AG20443 (cell line): Measurements from ENCODE around the gene PCDHGA11.
A peak's percentile ranks its signal among the peaks of the same experiment; 100 is the strongest.
"Not testable (repeated sequence)": the region's sequence is repeated elsewhere in the genome, so short reads cannot be mapped to it uniquely, and the experiment has no call there.

Experiments used
- DNase-seq: peaks from one replicate; pipeline ENCODE4 v3.0.0; 2012; ENCODE audit warnings: low spot score, mixed read lengths

Gene PCDHGA11

DNA sequence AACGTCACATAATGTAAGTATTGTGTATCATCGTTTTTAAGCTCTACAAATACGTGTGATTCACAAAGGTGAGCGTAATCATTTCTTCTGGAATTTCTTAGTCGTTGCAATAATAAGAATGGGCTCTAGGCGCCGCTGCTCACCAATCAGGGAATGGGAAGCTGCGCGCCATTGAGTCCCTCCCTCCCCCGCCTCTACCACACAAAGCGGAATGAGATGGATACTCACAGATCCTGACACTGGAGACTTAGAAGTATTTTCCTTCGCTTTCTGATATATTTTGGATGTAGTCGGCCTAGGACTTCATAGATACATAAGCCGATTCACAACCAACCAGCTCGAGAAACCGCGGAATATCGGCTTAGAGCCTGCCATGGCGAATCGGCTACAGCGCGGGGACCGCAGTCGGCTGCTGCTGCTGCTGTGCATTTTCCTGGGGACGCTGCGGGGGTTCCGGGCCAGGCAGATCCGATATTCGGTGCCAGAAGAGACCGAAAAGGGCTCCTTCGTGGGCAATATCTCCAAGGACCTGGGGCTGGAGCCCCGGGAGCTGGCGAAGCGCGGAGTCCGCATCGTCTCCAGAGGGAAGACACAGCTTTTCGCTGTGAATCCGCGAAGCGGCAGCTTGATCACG, at the start of gene PCDHGA11:
PCDHGA11 (plus strand) TSS at position 197 of the 634 bp plus-strand sequence; CDS start at position 374, 177 bp downstream.
- peak; percentile 57 for DNase-seq

DNA sequence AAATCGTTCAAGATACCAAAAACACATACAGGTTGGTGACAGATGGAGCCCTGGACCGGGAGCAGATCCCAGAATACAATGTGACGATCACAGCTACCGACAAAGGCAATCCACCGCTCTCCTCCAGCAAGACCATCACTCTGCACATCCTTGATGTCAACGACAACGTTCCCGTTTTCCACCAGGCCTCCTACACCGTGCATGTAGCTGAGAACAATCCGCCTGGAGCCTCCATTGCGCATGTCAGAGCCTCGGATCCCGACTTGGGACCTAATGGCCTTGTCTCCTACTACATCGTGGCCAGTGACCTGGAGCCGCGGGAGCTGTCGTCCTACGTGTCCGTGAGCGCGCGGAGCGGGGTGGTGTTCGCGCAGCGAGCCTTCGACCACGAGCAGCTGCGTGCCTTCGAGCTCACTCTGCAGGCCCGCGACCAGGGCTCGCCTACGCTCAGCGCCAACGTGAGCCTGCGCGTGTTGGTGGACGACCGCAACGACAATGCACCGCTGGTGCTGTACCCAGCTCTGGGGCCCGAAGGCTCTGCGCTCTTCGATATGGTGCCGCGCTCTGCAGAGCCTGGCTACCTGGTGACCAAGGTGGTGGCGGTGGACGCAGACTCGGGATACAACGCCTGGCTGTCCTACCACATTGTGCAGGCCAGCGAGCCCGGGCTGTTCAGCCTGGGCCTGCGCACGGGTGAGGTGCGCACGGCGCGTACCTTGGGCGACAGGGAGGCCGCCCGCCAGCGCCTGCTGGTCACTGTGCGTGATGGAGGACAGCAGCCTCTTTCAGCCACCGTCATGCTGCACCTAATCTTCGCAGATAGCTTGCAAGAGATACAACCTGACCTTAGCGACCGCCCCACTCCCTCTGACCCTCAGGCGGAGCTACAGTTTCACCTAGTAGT, 49.0 kb upstream of the PCDHGA11 start:
- no peak for DNase-seq

DNA sequence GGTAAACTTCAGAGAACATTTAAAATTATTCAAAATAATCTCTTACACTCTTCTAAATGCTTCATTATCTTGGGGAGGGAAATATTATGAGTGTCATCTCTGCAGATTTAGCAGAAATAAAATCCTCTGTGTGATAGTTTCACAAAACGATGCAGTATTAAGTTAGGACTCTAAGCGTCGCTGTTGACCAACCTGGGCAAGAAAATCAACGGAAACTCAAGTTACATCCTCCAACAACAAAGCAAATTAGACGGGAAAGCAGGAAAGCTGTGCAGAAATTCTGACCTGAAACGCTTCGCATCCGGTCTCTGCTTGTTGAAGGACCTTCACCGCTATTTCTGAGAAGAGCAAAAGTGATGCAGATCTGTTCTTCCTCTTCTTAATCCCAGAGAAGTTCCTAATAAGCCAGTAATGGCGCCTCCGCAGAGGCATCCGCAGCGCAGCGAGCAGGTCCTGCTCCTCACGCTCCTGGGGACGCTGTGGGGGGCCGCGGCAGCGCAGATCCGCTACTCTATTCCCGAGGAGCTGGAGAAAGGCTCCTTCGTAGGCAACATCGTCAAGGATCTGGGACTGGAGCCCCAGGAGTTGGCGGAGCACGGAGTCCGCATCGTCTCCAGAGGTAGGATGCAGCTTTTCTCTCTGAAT, 47.1 kb upstream of the PCDHGA11 start, which contains the start of gene PCDHGA6:
PCDHGA6 (plus strand) TSS at position 219 of the 645 bp plus-strand sequence; CDS start at position 412, 193 bp downstream.
- peak; percentile 29 for DNase-seq

DNA sequence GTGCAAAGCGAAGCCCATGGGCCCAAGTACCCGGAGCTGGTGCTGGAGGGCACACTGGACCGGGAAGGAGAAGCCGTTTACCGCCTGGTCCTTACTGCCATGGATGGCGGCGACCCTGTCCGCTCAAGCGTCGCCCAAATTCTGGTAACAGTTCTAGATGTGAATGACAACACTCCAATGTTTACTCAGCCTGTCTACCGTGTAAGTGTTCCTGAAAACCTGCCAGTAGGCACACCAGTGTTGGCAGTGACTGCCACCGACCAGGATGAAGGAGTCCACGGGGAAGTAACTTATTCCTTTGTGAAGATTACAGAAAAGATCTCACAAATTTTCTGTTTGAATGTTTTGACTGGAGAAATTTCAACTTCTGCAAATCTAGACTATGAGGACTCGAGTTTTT, 46.2 kb upstream of the PCDHGA11 start:
- no peak for DNase-seq

DNA sequence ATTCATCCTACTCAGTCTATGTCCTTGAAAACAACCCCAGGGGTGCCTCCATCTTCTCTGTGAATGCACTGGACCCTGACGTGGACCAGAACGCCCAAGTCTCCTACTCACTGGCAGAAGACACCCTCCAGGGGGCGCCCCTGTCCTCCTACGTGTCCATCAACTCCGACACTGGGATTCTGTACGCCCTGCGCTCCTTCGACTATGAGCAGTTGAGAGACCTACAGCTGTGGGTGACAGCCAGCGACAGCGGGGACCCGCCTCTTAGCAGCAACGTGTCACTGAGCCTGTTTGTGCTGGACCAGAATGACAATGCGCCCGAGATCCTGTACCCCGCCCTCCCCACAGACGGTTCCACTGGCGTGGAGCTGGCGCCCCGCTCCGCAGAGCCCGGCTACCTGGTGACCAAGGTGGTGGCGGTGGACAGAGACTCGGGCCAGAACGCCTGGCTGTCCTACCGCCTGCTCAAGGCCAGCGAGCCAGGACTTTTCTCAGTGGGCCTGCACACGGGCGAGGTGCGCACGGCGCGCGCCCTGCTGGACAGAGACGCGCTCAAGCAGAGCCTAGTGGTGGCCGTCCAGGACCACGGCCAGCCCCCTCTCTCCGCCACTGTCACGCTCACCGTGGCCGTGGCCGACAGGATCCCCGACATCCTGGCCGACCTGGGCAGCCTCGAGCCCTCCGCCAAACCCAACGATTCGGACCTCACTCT, 45.3 kb upstream of the PCDHGA11 start:
- DNase-seq, result not testable (repeated sequence)

DNA sequence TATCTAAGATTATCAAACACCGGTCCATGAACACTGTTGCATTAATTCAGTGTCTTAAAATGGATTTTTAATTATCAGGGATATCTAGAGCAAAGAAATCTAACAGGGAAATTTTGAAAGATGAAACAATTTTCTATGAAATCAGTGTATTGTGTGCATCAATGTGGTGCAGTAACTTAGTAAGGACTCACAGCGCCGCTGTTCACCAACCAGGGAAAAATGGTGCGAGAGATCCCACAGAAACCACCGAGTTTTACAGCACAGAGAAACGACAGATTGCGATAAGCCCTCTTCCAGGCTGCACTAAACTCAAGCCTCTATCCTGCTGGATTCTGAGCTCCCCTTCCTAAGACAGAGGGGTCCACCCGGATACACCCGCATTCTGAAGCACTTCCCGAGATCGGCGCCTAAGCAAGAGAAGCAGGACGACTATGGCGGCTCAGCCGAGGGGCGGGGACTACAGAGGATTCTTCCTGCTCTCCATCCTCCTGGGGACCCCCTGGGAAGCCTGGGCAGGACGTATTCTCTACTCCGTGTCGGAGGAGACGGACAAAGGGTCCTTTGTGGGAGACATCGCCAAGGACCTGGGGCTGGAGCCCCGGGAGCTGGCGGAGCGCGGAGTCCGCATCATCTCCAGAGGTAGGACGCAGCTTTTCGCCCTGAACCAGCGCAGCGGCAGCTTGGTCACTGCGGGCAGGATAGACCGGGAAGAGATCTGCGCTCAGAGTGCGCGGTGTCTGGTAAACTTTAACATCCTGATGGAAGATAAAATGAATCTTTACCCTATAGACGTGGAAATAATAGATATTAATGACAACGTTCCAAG, 38.2 kb upstream of the PCDHGA11 start, which contains the start of gene PCDHGA7:
PCDHGA7 (plus strand) TSS at position 274 of the 826 bp plus-strand sequence; CDS start at position 432, 158 bp downstream.
- peak; percentile 46 for DNase-seq

DNA sequence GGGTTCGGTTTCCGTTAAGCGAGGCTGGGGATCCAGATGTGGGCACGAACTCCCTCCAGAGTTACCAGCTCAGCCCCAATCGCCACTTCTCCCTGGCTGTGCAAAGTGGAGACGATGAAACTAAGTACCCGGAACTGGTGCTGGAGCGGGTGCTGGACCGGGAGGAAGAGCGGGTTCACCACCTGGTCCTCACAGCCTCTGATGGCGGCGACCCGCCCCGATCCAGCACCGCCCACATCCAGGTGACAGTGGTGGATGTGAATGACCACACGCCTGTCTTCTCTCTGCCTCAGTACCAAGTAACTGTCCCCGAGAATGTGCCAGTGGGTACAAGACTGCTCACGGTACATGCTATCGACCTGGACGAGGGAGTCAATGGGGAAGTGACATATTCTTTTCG, 37.5 kb upstream of the PCDHGA11 start:
- no peak for DNase-seq

DNA sequence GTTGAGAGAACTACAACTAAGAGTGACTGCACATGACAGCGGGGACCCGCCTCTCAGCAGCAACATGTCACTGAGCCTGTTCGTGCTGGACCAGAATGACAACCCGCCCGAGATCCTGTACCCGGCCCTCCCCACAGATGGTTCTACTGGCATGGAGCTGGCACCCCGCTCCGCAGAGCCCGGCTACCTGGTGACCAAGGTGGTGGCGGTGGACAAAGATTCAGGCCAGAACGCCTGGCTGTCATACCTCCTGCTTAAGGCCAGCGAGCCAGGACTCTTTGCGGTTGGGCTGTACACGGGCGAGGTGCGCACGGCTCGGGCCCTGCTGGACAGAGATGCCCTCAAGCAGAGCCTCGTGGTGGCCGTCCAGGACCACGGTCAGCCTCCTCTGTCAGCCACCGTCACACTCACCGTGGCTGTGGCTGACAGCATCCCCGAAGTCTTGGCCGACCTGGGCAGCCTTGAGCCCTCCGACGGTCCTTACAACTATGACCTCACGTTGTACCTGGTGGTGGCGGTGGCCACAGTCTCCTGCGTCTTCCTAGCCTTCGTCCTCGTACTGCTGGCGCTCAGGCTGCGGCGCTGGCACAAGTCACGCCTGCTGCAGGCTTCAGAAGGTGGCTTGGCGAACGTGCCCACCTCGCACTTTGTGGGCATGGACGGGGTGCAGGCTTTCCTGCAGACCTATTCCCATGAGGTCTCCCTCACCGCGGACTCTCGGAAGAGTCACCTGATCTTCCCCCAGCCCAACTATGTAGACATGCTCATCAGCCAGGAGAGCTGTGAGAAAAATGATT, 36.2 kb upstream of the PCDHGA11 start:
- no peak for DNase-seq

DNA sequence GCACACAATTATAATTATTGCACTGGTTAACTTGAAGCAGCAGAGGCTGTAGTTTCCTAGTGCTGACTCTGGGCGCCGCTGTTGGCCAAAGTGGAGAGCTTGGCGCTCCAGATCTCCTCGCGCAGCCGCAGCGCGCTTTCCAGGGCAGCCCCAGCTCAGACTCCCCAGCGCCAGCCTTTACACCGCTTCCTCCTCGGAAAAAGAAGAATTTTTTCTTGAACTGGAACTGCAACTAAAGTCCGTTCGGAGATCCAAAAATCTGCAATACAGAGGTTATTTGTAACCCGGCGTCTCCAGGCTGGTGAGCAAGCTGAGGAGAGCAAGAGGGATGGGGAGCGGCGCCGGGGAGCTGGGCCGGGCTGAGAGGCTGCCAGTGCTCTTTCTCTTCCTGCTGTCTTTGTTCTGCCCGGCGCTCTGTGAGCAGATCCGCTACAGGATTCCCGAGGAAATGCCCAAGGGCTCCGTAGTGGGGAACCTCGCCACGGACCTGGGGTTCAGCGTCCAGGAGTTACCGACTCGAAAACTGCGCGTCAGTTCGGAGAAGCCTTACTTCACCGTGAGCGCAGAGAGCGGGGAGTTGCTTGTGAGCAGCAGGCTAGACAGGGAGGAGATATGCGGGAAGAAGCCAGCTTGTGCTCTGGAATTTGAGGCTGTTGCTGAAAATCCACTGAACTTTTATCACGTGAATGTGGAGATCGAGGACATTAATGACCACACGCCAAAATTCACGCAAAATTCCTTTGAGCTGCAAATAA, 33.1 kb upstream of the PCDHGA11 start, which contains the start of gene PCDHGB4:
PCDHGB4 (plus strand) TSS at position 142 of the 755 bp plus-strand sequence; CDS start at position 329, 187 bp downstream.
- DNase-seq, result peak; percentile 62

DNA sequence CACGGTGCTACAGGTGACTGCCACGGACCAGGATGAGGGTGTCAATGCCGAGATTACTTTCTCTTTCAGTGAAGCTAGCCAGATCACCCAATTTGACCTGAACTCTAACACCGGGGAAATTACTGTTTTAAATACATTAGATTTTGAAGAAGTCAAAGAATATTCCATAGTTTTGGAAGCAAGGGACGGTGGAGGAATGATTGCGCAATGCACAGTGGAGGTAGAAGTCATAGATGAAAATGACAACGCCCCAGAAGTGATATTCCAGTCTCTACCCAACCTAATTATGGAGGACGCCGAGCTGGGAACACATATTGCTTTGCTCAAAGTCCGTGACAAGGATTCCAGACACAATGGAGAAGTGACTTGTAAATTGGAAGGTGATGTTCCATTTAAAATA, 32.2 kb upstream of the PCDHGA11 start:
- DNase-seq, result no peak

DNA sequence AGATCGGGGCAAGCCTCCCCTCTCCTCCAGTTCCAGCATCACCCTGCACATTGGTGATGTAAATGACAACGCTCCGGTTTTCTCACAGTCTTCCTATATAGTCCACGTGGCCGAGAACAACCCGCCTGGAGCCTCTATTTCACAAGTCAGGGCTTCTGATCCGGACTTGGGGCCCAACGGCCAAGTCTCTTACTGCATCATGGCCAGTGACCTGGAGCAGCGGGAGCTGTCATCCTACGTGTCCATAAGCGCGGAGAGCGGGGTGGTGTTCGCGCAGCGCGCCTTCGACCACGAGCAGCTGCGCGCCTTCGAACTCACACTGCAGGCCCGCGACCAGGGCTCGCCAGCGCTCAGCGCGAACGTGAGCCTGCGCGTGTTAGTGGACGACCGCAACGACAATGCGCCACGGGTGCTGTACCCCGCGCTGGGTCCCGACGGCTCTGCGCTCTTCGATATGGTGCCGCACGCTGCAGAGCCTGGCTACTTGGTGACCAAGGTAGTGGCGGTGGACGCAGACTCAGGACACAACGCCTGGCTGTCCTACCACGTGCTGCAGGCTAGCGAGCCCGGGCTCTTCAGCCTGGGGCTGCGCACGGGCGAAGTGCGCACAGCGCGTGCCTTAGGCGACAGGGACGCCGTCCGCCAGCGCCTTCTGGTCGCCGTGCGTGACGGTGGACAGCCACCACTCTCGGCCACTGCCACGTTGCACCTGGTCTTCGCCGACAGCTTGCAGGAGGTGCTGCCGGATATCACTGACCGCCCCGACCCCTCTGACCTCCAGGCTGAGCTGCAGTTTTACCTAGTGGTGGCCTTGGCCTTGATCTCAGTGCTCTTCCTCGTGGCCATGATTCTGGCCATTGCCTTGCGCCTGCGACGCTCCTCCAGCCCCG, 31.5 kb upstream of the PCDHGA11 start:
- no peak for DNase-seq

DNA sequence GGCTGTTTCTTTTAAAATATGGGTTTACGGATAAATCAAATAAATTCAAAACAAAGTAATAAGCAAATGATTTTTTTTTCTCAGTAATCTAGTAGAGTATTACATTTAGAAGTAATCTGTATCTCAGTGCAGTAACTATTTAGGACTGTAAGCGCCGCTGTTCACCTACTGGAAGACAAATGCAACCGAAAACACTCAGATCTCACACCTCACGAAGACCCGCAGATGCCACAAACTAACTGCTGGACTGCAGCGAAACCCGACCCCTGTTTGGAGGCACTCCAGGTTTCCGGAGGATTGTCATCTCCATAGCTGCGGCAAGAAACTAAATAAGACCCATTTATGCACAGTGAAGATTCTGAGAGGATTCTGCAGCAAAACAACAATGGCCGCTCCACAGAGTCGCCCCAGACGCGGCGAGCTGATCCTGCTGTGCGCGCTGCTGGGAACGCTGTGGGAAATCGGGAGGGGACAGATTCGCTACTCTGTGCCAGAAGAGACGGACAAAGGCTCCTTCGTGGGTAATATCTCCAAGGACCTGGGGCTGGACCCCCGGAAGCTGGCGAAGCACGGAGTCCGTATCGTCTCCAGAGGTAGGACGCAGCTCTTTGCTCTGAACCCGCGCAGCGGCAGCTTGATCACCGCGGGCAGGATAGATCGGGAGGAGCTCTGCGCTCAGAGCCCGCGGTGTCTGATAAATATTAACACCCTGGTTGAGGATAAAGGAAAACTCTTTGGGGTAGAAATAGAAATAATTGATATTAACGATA, 28.2 kb upstream of the PCDHGA11 start, which contains the start of gene PCDHGA8:
PCDHGA8 (plus strand) TSS at position 205 of the 770 bp plus-strand sequence; CDS start at position 386, 181 bp downstream.
- DNase-seq, result no peak

DNA sequence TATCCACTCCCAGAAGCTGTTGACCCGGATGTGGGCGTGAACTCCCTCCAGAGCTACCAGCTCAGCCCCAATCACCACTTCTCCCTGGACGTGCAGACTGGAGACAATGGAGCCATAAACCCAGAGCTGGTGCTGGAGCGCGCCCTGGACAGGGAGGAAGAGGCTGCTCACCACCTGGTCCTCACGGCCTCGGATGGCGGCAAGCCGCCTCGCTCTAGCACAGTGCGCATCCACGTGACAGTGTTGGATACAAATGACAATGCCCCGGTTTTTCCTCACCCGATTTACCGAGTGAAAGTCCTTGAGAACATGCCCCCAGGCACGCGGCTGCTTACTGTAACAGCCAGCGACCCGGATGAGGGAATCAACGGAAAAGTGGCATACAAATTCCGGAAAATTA, 27.6 kb upstream of the PCDHGA11 start:
- DNase-seq, result no peak

DNA sequence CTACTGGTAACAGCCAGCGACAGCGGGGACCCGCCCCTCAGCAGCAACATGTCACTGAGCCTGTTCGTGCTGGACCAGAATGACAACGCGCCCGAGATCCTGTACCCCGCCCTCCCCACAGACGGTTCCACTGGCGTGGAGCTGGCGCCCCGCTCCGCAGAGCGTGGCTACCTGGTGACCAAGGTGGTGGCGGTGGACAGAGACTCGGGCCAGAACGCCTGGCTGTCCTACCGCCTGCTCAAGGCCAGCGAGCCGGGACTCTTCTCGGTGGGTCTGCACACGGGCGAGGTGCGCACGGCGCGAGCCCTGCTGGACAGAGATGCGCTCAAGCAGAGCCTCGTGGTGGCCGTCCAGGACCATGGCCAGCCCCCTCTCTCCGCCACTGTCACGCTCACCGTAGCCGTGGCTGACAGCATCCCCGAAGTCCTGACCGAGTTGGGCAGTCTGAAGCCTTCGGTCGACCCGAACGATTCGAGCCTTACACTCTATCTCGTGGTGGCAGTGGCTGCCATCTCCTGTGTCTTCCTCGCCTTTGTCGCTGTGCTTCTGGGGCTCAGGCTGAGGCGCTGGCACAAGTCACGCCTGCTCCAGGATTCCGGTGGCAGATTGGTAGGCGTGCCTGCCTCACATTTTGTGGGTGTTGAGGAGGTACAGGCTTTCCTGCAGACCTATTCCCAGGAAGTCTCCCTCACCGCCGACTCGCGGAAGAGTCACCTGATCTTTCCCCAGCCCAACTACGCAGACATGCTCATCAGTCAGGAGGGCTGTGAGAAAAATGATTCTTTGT, 26.3 kb upstream of the PCDHGA11 start:
- not testable (repeated sequence) for DNase-seq

DNA sequence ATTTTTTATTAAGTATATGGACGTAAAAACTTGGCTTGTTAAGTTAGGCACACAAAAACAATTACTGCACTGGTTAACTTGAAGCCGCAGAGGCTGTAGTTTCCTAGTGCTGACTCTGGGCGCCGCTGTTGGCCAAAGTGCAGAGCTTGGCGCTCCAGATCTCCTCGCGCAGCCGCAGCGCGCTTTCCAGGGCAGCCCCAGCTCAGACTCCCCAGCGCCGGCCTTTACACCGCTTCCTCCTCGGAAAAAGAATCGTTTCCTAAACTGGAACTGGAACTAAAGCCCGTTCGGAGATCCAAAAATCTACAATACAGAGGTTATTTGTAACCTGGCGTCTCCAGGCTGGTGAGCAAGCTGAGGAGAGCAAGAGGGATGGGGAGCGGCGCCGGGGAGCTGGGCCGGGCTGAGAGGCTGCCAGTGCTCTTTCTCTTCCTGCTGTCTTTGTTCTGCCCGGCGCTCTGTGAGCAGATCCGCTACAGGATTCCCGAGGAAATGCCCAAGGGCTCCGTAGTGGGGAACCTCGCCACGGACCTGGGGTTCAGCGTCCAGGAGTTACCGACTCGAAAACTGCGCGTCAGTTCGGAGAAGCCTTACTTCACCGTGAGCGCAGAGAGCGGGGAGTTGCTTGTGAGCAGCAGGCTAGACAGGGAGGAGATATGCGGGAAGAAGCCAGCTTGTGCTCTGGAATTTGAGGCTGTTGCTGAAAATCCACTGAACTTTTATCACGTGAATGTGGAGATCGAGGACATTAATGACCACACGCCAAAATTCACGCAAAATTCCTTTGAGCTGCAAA, 22.9 kb upstream of the PCDHGA11 start, which contains the start of gene PCDHGB5:
PCDHGB5 (plus strand) TSS at position 192 of the 796 bp plus-strand sequence; CDS start at position 373, 181 bp downstream.
- peak; percentile 46 for DNase-seq
